DLD1 (cell line): ENCODE results near the gene SPRR5.

Experiments used
- in situ Hi-C: cut with HindIII; loops from 2 replicates; pipeline ENCODE4 v1.10.0; 2017; ENCODE audit warnings: low sequenced_read_pairs

Gene SPRR5

GRCh38 chr1:152981146-152981871 lies 34.3 kb downstream of the SPRR5 start:
- in situ Hi-C loops = no loop called here

- in situ Hi-C loops = no loop called here
Measured at GRCh38 chr1:152982076-152982475, 35.1 kb downstream of the SPRR5 start.

DNA sequence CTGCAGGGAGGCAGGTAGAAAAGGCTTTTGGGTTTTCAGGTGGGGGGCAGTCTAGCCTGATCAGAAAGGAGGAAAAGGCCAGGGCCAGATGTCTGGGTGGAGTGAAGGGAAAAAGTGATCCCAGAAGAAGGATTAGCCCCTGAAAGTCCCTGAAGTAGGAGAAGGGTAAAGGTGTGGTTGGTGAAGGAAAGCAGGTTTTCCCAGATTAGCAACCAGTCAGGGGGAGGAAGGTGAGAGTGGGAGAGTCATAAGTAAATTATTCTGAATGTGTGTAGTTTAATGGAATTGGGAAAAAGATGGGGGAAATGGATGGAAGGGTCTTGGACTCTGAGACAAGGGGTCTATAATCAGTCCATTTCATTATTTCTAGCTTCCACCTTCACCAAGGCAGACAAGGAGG lies 36.2 kb downstream of the SPRR5 start:
- in situ Hi-C loops = no loop called here

DNA sequence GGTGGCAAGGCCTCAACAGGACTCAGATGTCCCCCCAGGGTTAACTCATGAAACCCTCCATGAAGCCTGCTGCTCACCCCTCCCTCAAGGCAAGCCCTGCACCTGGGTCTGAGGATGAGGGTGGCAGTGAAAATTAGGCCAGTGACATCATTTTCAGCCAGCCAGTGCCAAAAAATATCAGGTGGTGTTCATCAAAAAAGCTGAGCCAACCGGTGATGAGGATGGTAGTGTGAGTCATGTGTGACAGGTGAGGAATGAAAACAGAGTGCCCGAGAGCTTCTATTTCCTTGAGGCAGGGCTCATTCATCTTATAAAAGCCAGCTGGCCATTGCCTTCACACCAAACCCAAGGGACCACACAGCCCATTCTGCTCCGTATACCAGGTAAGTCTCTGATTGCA lies 36.7 kb downstream of the SPRR5 start, which contains the start of gene SPRR1A:
Gene SPRR1A (plus strand): TSS at position 339 of the 400 bp plus-strand sequence. CDS start 1,150 bp downstream, outside the sequence.
- in situ Hi-C loops = no loop called here

DNA sequence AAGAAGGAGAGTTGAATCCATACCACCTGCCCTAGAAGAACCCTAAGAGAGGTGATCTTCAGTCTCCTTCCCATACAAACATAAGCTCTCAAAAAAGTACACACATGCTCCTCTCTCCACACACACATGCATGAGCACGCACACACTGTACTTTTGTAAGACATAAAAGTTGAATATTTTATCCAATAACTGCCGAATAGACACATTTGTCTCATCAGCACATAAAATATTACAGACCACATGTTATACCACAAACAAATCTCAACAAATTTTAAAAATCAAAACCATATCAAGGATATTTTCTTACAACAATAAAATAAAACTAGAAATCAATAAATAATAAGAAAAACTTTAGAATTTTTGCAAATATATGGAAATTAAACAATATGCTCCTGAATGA lies 39.6 kb downstream of the SPRR5 start:
- in situ Hi-C loops = no loop called here

GRCh38 chr1:152993186-152993585 lies 46.2 kb downstream of the SPRR5 start:
- in situ Hi-C loops = no loop called here

DNA sequence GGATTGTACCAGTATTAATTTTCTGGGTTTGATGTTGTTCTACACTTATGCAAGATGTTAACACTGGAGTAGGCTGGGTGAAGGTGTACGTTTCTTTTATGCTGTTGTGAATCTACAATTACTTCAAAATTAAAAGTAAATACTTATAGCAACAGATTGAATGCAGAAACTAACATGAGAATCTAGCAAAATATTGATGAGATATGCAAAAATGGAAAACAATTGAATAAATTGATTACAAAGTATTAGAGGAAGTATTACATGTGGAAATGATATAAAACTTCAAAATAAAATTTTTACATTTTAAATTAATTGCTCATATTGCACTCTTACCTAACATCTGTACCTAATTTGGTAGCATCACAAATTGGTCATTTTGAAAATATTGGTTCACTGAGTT lies 48.8 kb downstream of the SPRR5 start:
- in situ Hi-C loops = no loop called here

- in situ Hi-C loops = no loop called here
Measured at GRCh38 chr1:152996633-152997400, 49.8 kb downstream of the SPRR5 start.

DNA sequence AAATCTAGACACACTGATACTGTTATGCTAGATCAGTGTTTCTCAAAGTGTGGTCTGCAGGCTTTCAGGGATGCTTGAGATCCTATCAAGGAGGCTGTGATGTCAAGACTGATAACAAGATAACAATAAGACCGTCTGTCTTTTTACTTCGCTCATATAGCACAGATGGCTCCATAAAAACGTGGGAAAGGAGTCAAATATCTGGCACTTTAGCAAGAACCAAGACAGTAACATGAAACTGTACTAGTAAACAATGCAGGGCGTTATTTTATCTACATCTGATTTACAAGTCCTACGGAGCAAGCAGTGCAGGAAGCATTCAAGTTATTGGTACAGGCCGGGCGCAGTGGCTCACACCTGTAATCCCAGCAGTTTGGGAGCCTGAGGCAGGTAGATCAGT lies 50.9 kb downstream of the SPRR5 start:
- in situ Hi-C loops = no loop called here

DNA sequence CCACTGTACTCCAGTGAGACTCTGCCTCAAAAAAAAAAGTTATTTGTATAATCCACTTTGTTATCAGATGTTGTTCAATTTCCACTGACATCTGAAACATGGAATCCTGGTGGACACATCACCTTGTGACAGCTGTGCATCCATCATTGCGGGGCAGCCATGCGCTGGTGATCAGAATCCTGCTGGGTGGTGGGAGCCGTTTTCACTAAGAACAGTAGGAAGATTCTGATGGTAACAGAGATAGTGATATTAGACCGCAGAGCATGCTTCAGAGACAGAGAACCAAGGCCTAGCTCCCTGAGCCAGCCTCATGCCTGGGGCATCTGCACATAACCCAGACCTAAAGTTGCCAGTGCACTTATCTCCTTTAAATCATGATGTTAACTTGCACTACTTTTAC lies 51.5 kb downstream of the SPRR5 start:
- in situ Hi-C loops = no loop called here
